Measurements from ENCODE around the gene IAH1.

- no peak for TF ChIP-seq ZNF565 (CRISPR knock-in tag; conservative IDR thresholded peaks at IDR 0.05; ENCODE audit: low read depth)
- no peak for TF ChIP-seq ESRRG (CRISPR knock-in tag; IDR thresholded peaks at IDR 0.05)
- no peak for TF ChIP-seq TOX (CRISPR knock-in tag; IDR thresholded peaks at IDR 0.05; ENCODE audit: borderline replicate concordance)
- no peak for TF ChIP-seq ZFP30 (CRISPR knock-in tag; IDR thresholded peaks at IDR 0.05)
- no peak for TF ChIP-seq PATZ1 (CRISPR knock-in tag; IDR thresholded peaks at IDR 0.05; ENCODE audit: borderline replicate concordance)
- TF ChIP-seq CREB5 (CRISPR knock-in tag; IDR thresholded peaks at IDR 0.05; ENCODE audit: low read depth), result no peak
- TF ChIP-seq POU6F1 (CRISPR knock-in tag; IDR thresholded peaks at IDR 0.05; ENCODE audit: borderline replicate concordance, low read depth), result no peak
- no peak for TF ChIP-seq ZNF70 (CRISPR knock-in tag; IDR thresholded peaks at IDR 0.05)
- no peak for TF ChIP-seq RARB (CRISPR knock-in tag; IDR thresholded peaks at IDR 0.05)
- TF ChIP-seq ARNTL (CRISPR knock-in tag; IDR thresholded peaks at IDR 0.05; ENCODE audit: borderline replicate concordance, low read depth), result no peak
- TF ChIP-seq ZNF8 (CRISPR knock-in tag; IDR thresholded peaks at IDR 0.05), result no peak
- no peak for TF ChIP-seq CSRNP3 (CRISPR knock-in tag; IDR thresholded peaks at IDR 0.05)
- TF ChIP-seq ISL1 (CRISPR knock-in tag; IDR thresholded peaks at IDR 0.05), result no peak
Observed at GRCh38 chr2:9480157-9480556, 5.8 kb downstream of the IAH1 start.

Data from SK-N-SH treated with all-trans-retinoic acid at 6 μM for 48 hours (cell line).